ENCODE measurements around the gene DIRAS2.

- TF ChIP-seq CTCF (IDR thresholded peaks at IDR 0.05) (no peak), POLR2A (IDR thresholded peaks at IDR 0.05) (no peak)
These were observed 25.8 kb downstream of the DIRAS2 start for GRCh38 chr9:90616806-90617205.

Data from ovary (tissue), 3 donors.